ENCODE results near the gene SAMD7. TPM values are rescaled to one million over a fixed set of nuclear protein-coding genes. Genes with fewer than 3 reads are reported as not detected.

Gene SAMD7
- polyA plus RNA-seq, 4 donors: not detected

DNA sequence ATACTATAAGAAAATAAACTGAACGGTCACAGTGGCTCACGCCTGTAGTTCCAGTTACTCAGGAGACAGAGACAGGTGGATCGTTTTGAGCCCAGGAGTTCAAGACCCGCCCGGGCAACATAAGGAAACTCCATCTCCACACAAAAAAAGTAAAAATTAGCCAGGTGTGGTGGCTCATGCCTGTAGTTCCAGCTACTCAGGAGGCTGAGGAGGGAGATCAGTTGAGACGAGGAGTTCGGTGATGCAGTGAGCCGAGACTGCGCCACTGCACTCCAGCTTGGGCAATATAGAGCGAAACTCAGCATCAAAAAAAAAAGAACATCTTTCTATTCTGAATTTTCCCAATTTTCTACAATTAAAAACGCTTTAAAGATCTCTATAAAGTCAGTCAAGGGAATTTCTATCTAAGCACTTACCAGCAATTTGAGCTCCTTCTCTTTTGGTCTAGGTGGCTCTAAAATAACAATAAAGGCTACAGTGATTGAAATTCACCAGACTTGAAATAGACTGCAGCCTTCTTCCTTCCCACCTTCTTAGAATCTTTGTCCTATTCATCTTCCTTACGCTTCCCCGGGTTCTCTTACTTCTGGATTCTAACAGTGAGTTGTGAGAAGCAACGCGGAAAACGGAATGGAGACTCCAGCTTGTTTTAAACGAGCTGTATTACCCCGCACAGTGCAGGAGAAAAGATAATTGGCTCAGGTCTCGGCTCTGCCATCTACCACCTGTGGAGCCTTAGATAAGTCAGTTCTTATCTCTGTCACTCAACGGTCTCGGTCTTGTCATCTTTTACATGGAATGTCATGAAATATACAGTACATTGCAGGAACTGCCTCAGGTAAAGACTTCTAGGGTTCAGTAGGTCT is 54.4 kb downstream of the SAMD7 start:
- no peak for DNase-seq (ENCODE audit: low read depth in 4 of 4, low spot score in 2 of 4)

DNA sequence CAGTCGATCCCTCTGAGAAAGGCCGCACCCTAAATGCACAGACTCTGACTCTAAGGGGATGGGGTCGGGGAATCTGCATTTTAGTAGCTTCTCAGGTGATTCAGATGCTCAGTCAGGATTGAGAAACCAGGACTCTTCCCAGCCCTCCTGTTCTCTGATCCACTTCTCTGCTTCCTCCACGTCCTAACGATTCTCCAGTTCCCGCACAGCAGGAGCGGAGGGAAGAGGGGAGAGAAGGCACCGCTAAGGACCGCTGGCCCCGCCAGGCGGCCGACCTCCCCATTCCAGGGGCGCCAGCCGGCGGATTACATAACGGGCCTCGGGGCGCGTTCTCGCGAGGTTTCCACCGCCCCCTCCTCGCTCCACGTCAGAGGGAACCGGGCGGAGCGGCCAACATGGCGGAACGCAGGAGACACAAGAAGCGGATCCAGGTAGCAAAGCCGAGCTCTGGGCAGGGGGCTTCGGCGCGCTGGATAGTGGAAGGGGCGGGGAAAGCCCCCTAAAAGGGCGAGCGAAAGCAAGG is 55.1 kb downstream of the SAMD7 start, which contains the start of gene SEC62:
SEC62 (plus strand) TSS at position 380 of the 523 bp plus-strand sequence; CDS start at position 396, 16 bp downstream.
- DNase-seq (ENCODE audit: low read depth in 4 of 4, low spot score in 2 of 4): peak; percentile 84 to 94 (median 92)

DNA sequence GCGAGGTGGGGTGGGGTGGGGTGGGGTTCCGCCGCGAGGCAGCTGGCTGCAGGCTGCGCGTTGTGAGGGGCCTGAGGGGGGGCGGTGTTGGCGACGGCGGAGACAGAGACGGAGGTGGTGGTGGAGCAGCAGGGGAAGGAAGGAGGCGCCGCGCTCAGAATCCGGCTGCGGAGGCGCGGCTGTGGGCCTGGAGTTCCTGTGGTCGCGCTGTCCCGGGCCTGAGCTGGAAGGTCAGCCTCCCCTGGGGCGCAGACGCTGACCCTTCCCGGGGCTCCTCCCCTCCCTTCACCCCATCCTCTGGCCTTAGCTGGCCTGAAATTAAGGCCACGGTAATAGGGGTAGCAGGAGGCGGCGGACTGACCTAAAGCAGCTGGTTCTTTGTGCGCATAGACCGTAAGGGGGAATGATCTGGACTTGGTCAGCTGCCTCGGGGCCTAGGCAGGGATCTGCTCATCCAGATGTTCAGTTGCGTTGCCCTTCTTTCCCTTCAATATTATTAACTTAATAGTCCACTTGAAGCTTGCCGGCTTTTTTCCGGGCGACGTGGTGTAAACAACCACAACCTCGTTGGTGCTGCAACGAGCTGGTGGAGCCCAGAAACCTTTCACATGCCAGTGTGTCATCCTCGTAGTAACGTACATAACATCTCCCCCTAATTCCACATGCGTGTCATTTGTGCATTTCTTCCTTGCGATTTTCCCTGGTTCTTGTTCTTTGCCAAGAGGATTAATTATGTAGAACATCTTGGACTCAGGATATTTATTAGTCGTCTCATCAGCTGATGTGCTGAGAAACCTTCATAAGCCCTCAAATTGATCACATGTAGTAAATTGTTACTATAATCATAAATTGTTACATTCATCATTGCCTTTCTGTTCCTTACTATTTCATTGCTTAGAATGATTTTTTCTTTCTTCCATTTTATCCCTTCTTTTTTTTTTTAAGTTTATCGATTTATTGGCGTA is 55.9 kb downstream of the SAMD7 start:
- peak in 3 of 4 donors; percentile 27 to 63 (median 37) for DNase-seq (ENCODE audit: low read depth in 4 of 4, low spot score in 2 of 4)

DNA sequence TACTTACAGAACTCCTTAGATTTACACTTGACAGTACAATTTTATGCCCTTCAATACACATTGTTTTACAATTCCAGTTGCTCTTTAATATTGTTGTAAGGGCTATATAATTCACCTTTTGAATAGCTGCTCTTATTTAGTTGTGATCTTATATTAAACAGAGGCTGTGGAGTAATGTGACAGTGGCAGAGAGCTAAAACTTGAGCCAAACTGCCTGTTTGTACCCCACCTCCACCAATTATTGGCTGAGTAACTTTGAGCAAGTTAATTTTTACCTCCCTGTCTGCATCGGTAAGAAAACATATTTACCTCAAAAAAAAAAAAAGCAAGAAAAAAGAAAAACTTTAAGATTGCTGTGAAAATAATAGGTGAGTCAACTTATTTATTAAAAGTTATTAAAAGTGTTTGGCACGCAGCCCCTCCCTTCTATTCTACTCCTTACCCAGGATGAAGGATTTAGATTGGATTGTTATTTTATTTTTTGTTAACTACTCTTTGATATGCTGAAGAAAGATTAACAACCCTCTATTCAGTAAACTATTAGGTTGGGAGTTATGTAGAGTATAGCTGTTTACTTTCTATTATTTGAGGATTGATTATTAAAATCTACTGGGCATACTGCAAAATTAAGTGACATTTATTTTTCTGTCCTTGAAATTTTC is 57.0 kb downstream of the SAMD7 start:
- DNase-seq (ENCODE audit: low read depth in 4 of 4, low spot score in 2 of 4): no peak

DNA sequence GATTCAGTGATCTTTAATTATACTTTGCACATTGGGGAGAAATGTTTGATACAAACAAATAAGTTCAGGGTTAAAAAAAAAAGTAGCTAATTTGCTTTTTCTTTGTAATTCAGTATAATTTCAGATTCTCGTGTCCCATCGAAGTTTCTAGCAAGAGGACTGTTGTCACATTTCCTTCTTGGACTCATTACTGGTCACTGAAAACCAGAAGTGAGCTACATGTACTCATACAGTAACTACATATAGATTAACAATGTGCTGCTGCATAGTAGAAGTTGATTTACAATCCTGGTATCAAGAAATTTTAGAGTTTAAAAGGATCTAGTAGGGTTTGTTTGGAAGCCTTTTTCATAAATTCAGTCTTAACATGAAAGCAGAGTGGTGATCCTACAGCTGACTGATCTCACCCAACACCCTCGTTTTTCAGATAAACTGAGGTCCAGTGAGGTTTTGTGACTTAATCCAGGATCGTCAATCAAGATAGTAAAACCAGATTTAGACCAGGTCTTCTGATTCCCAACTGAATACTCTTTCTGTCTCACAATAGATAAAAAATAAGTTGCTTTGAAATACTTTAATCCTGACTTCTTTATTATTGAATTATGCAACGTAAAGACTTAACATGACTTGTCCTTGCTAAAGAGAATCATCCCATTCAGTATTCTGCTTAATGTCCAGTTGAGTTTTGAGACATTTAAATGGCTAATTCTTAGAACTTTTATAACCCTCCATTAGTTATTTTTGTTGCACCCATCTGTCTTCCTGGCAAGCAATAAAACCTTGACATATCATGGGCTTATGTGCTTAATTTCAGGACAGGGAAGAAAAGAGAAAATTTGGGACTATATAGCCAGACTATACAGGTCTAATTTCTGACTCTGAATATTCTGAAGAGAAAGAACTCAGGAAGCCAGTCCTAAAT is 58.1 kb downstream of the SAMD7 start:
- no peak for DNase-seq (ENCODE audit: low read depth in 4 of 4, low spot score in 2 of 4)

DNA sequence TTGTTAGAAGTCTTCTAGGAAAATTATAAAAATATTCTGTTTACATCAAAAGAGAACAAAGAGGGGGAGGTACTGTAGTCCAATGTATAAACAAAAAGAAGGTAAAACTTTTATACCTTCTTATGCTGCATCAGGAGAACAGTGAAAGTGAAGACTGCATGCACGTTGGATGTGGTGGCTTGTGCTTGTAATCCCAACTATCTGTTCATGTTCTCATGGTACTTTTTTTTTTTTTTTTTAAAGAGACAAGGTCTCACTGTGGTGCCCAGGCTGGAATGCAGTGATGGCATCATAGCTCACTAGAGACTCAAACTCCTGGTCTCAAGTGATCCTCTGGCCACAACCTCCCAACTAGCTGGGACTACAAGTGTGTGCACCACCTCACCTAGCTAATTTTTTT is 59.5 kb downstream of the SAMD7 start:
- DNase-seq (ENCODE audit: low read depth in 4 of 4, low spot score in 2 of 4): no peak

DNA sequence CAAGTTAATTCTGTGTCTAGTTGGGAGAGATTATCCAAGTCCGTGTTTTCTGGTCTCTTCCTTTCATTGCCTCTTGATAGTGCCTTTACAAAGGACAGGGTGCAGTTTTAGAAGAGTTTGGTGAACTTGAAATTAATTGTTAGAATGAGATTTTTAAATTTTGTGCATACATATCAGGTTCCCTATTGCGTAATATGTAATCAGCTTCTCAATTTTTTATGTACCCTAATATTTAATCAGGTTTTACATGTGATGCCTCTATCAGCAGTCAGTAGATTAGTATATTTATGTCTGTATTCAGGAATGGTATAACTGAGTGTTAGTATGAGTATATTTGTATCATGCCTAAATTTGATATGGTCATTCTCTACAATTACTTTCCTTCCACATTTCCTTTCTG is 60.1 kb downstream of the SAMD7 start:
- no peak for DNase-seq (ENCODE audit: low read depth in 4 of 4, low spot score in 2 of 4)

DNA sequence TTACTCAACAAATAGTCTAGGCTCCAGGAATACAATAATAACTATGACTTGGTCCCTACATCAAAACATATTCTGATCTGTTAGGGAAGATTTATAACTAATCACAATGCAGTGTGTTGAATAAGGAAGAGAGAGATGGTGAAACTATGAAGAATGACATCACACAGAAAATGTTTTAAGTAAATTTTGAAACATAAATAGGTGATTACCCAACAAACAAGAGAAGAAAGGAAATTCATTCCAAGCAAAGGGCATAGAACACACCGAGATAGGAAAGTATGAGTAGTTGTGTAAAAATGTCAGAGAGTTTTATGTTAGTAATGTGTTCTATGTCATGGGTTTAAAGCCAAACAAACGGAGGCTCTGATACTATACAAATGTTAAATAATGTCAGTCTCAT is 68.7 kb downstream of the SAMD7 start:
- DNase-seq (ENCODE audit: low read depth in 4 of 4, low spot score in 2 of 4): no peak

DNA sequence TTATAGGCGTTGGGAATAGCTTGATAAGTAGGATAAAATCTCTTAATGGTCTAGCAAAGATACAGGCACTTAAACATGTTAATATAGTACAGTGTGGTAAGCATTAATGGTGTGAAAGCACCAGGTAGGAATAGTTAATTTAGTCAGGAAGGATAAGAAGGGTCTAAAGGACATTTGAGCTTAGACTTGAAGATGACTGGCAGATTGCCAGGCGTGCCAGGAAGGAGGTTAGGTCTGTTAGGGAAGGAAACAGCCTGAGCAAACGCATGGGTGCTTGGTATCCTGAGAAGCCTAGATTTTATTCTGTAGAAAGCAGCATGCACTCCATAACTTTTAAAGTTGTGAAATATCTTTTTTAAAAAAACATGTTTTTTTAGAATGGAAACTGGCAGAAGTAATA is 72.9 kb downstream of the SAMD7 start:
- DNase-seq (ENCODE audit: low read depth in 4 of 4, low spot score in 2 of 4): no peak

Other genes starting within 250 kb of the SAMD7 start
- 100 to 1,000 TPM; 161 to 215 (median 185) TPM for gene MECOM, start 247.9 kb upstream of the SAMD7 start, polyA plus RNA-seq (ENCODE audit: insufficient read length in 4 of 4)
- under 1 TPM in 2 of 4 donors, not detected in 2; 0.44 to 0.56 TPM for gene TERC, start 146.5 kb upstream of the SAMD7 start, polyA plus RNA-seq (ENCODE audit: insufficient read length in 4 of 4)
- gene ACTRT3, start 142.0 kb upstream of the SAMD7 start, polyA plus RNA-seq (ENCODE audit: insufficient read length in 4 of 4): 1 to 10 TPM; 3.6 to 4.9 (median 4.5) TPM
- gene MYNN, start 138.2 kb upstream of the SAMD7 start, polyA plus RNA-seq (ENCODE audit: insufficient read length in 4 of 4): 10 to 100 TPM; 26.2 to 32.7 (median 29.8) TPM
- gene LRRIQ4, start 98.7 kb upstream of the SAMD7 start, polyA plus RNA-seq (ENCODE audit: insufficient read length in 4 of 4): under 1 TPM; 0.10 to 0.32 (median 0.18) TPM
- 10 to 100 TPM in 3 of 4 donors, 1 to 10 TPM in 1; 8.2 to 19.5 (median 12.9) TPM for gene LRRC34, start 98.7 kb upstream of the SAMD7 start, polyA plus RNA-seq (ENCODE audit: insufficient read length in 4 of 4)
- gene LRRC31, start 41.6 kb upstream of the SAMD7 start, polyA plus RNA-seq (ENCODE audit: insufficient read length in 4 of 4): under 1 TPM; 0.16 to 0.44 (median 0.28) TPM
- 100 to 1,000 TPM; 177 to 208 (median 183) TPM for gene SEC62, start 55.2 kb downstream of the SAMD7 start, polyA plus RNA-seq (ENCODE audit: insufficient read length in 4 of 4)
- gene GPR160, start 126.4 kb downstream of the SAMD7 start, polyA plus RNA-seq (ENCODE audit: insufficient read length in 4 of 4): 10 to 100 TPM; 33.0 to 46.1 (median 38.0) TPM

Measured in left renal cortex interstitium (tissue), 4 donors.